KMS-11 (cell line): ENCODE data around the gene CDH3.

ENCODE experiments used
- H2AFZ ChIP-seq: fragments of 200-600 bp; sonication (generic); 2 replicates; pipeline ENCODE4 v1.6.1; 2016; ENCODE audit warnings: antibody characterized with exemption, mixed run types, low read depth
- H3K27ac ChIP-seq: fragments of 200-600 bp; sonication (generic); 2 replicates; pipeline ENCODE4 v1.6.1; 2016; ENCODE audit warnings: mild to moderate bottlenecking, mixed run types
- H3K27me3 ChIP-seq: fragments of 200-600 bp; sonication (generic); 2 replicates; pipeline ENCODE4 v1.6.1; 2017; ENCODE audit warnings: mild to moderate bottlenecking, low read depth, mixed run types, moderate library complexity; ENCODE audit not compliant: insufficient read depth
- H3K36me3 ChIP-seq: fragments of 200-600 bp; sonication (generic); 2 replicates; pipeline ENCODE4 v1.6.1; 2017; ENCODE audit warnings: mild to moderate bottlenecking, mixed run types; ENCODE audit not compliant: insufficient read depth
- H3K4me1 ChIP-seq: fragments of 200-600 bp; sonication (generic); 2 replicates; pipeline ENCODE4 v1.6.1; 2016; ENCODE audit warnings: mild to moderate bottlenecking, low read depth, mixed run types; ENCODE audit not compliant: poor library complexity, severe bottlenecking
- H3K4me2 ChIP-seq: fragments of 200-600 bp; sonication (generic); 2 replicates; pipeline ENCODE4 v1.7.0; 2016; ENCODE audit warnings: mild to moderate bottlenecking, mixed run types
- H3K4me3 ChIP-seq: fragments of 200-600 bp; sonication (generic); IDR thresholded peaks from 2 replicates; pipeline ENCODE4 v1.6.1; 2017; ENCODE audit warnings: low read depth, low read length, mixed read lengths; ENCODE audit not compliant: insufficient read depth
- H3K79me2 ChIP-seq: fragments of 200-600 bp; sonication (generic); 2 replicates; pipeline ENCODE4 v1.6.1; 2016; ENCODE audit warnings: low read depth, mixed run types; ENCODE audit not compliant: insufficient read depth
- H3K9ac ChIP-seq: fragments of 200-600 bp; sonication (generic); 2 replicates; pipeline ENCODE4 v1.6.1; 2016; ENCODE audit warnings: mild to moderate bottlenecking, mixed run types
- H4K20me1 ChIP-seq: fragments of 200-600 bp; sonication (generic); 2 replicates; pipeline ENCODE4 v1.6.1; 2016; ENCODE audit warnings: mild to moderate bottlenecking, mixed run types; ENCODE audit not compliant: insufficient read depth
- CTCF ChIP-seq: fragments of 200-600 bp; sonication (generic); conservative IDR thresholded peaks from 2 replicates; pipeline ENCODE4 v1.6.1; 2017; ENCODE audit warnings: low read depth, mild to moderate bottlenecking, antibody characterized with exemption, low read length, moderate library complexity, mixed read lengths

Gene CDH3

GRCh38 chr16:68636818-68637217, 8.3 kb upstream of the CDH3 start:
- Histone ChIP-seq H3K4me1 (no peaks in the 10 kb centered on the region), H2AFZ (no peak overlapping the region), H4K20me1 (no peaks in the 10 kb centered on the region), H3K9ac (no peak overlapping the region), H3K4me2 (no peak overlapping the region), H3K79me2 (no peaks in the 10 kb centered on the region), H3K27me3 (no peaks in the 10 kb centered on the region), H3K27ac (no peak overlapping the region), H3K36me3 (no peaks in the 10 kb centered on the region), H3K4me3 (no peak overlapping the region)
- TF ChIP-seq CTCF, result no peak

GRCh38 chr16:68640972-68641371, 4.1 kb upstream of the CDH3 start:
- H3K36me3 ChIP-seq, result no peaks in the 10 kb centered on the region
- H3K4me2 ChIP-seq, result no peak overlapping the region
- H3K27me3 ChIP-seq, result no peaks in the 10 kb centered on the region
- no peak overlapping the region for H2AFZ ChIP-seq
- no peaks in the 10 kb centered on the region for H3K4me1 ChIP-seq
- no peaks in the 10 kb centered on the region for H3K79me2 ChIP-seq
- H3K27ac ChIP-seq, result no peak overlapping the region
- H3K9ac ChIP-seq, result no peak overlapping the region
- H3K4me3 ChIP-seq, result no peak overlapping the region
- H4K20me1 ChIP-seq, result no peaks in the 10 kb centered on the region
- no peak for TF ChIP-seq CTCF

- no peak overlapping the region for H3K4me3 ChIP-seq
Measured at GRCh38 chr16:68642047-68642435, 3.1 kb upstream of the CDH3 start.

GRCh38 chr16:68642436-68643101, 2.5 kb upstream of the CDH3 start:
- Histone ChIP-seq H3K4me3 (no peak overlapping the region), H3K4me2 (no peak overlapping the region)

More at GRCh38 chr16:68642047-68642435, 3.1 kb upstream of the CDH3 start:
- Histone ChIP-seq H3K79me2 (no peaks in the 10 kb centered on the region), H3K36me3 (no peaks in the 10 kb centered on the region), H3K9ac (no peak overlapping the region), H4K20me1 (no peaks in the 10 kb centered on the region), H3K27me3 (no peaks in the 10 kb centered on the region), H3K4me1 (no peaks in the 10 kb centered on the region), H3K27ac (no peak overlapping the region), H3K4me2 (no peak overlapping the region), H2AFZ (no peak overlapping the region)
- no peak for TF ChIP-seq CTCF

More at GRCh38 chr16:68642436-68643101, 2.5 kb upstream of the CDH3 start:
- H3K36me3 ChIP-seq, result no peaks in the 10 kb centered on the region
- H4K20me1 ChIP-seq, result no peaks in the 10 kb centered on the region
- H3K79me2 ChIP-seq, result no peaks in the 10 kb centered on the region
- no peaks in the 10 kb centered on the region for H3K4me1 ChIP-seq
- no peak overlapping the region for H2AFZ ChIP-seq
- no peak for TF ChIP-seq CTCF
- H3K9ac ChIP-seq, result no peak overlapping the region
- H3K27ac ChIP-seq, result no peak overlapping the region
- no peaks in the 10 kb centered on the region for H3K27me3 ChIP-seq
